ENCODE data around the gene DEGS1.

The DEGS1 gene

GRCh38 chr1:224234017-224234416 lies 51.0 kb downstream of the DEGS1 start:
- no peak for DNase-seq (ENCODE audit: low spot score)
- no peak overlapping the region for H3K27ac ChIP-seq
- TF ChIP-seq, protein P1, sequence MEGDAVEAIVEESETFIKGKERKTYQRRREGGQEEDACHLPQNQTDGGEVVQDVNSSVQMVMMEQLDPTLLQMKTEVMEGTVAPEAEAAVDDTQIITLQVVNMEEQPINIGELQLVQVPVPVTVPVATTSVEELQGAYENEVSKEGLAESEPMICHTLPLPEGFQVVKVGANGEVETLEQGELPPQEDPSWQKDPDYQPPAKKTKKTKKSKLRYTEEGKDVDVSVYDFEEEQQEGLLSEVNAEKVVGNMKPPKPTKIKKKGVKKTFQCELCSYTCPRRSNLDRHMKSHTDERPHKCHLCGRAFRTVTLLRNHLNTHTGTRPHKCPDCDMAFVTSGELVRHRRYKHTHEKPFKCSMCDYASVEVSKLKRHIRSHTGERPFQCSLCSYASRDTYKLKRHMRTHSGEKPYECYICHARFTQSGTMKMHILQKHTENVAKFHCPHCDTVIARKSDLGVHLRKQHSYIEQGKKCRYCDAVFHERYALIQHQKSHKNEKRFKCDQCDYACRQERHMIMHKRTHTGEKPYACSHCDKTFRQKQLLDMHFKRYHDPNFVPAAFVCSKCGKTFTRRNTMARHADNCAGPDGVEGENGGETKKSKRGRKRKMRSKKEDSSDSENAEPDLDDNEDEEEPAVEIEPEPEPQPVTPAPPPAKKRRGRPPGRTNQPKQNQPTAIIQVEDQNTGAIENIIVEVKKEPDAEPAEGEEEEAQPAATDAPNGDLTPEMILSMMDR (conservative IDR thresholded peaks at IDR 0.05; ENCODE audit: low read depth): no peak
- POLR2A ChIA-PET (ENCODE audit: low non-redundant PET): no interaction called here
- CTCF ChIA-PET: interaction anchor here (0.7 kb wide), 2 partner anchors 16 to 1303 kb away, joined by 3 to 4 read pairs; no protein-coding TSS in a partner anchor

- DNase-seq (ENCODE audit: low spot score): no peak
- CTCF ChIA-PET: no interaction called here
- POLR2A ChIA-PET (ENCODE audit: low non-redundant PET): no interaction called here
- TF ChIP-seq, protein P1 (conservative IDR thresholded peaks at IDR 0.05; ENCODE audit: low read depth): no peak
- no peak overlapping the region for H3K27ac ChIP-seq
These were observed 52.9 kb downstream of the DEGS1 start for GRCh38 chr1:224235813-224236493.

- TF ChIP-seq, protein P1 (conservative IDR thresholded peaks at IDR 0.05; ENCODE audit: low read depth): no peak
- no peak overlapping the region for H3K27ac ChIP-seq
- CTCF ChIA-PET: no interaction called here
- POLR2A ChIA-PET (ENCODE audit: low non-redundant PET): no interaction called here
- DNase-seq (ENCODE audit: low spot score): no peak
These were observed 54.3 kb downstream of the DEGS1 start for GRCh38 chr1:224237119-224237881.

- TF ChIP-seq, protein P1 (conservative IDR thresholded peaks at IDR 0.05; ENCODE audit: low read depth): no peak
- H3K27ac ChIP-seq: no peak overlapping the region
- DNase-seq (ENCODE audit: low spot score): no peak
- CTCF ChIA-PET: interaction anchor here (0.6 kb wide), 1 partner anchor 1275 kb away, joined by 4 read pairs; no protein-coding TSS in a partner anchor
- POLR2A ChIA-PET (ENCODE audit: low non-redundant PET): no interaction called here
These were observed 55.2 kb downstream of the DEGS1 start for GRCh38 chr1:224238212-224238611.

DNA sequence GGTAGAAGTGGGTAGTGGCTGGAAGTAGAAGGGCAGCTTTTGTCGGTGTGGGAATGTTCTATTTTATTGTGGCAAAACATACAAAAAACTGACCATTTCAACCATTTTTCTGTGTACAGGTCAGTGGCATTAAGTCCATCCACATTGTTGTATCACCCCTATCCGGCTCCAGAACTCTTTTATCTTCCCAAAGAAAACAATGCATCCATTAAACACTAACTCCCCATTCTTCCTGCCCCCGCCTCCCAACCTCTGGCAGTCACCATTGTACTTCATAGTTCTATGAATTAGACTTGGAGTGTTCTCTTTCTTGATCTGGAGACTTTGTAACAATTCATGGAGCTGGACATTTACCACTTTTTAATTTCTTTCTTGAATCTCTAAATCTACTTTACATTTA lies 55.7 kb downstream of the DEGS1 start:
- DNase-seq (ENCODE audit: low spot score): no peak
- TF ChIP-seq, protein P1 (conservative IDR thresholded peaks at IDR 0.05; ENCODE audit: low read depth): no peak
- no peak overlapping the region for H3K27ac ChIP-seq
- ChIA-PET CTCF (no interaction called here), POLR2A (ENCODE audit: low non-redundant PET) (no interaction called here)

All from RWPE1 (cell line).